ENCODE data around the gene CIRBP.

Gene CIRBP

GRCh38 chr19:1230783-1231489 lies 38.2 kb upstream of the CIRBP start:
- no peak for DNase-seq

- DNase-seq, result no peak
Observed at GRCh38 chr19:1231729-1232637, 37.1 kb upstream of the CIRBP start.

- no peak for DNase-seq
Observed at GRCh38 chr19:1232652-1233072, 36.5 kb upstream of the CIRBP start.

GRCh38 chr19:1233115-1233667 lies 35.9 kb upstream of the CIRBP start:
- DNase-seq, result no peak

GRCh38 chr19:1234051-1234954 lies 34.8 kb upstream of the CIRBP start:
- DNase-seq, result no peak

GRCh38 chr19:1234955-1235380 lies 34.2 kb upstream of the CIRBP start:
- DNase-seq, result no peak

GRCh38 chr19:1235625-1236538 lies 33.2 kb upstream of the CIRBP start:
- DNase-seq, result no peak

GRCh38 chr19:1236576-1236975 lies 32.6 kb upstream of the CIRBP start:
- DNase-seq, result no peak

GRCh38 chr19:1237027-1237659 lies 32.0 kb upstream of the CIRBP start:
- DNase-seq, result no peak

GRCh38 chr19:1237754-1238368 lies 31.3 kb upstream of the CIRBP start, which contains the start of gene CBARP:
CBARP (minus strand) TSS chr19:1238005; CDS start chr19:1236100, 1,905 bp downstream.
- DNase-seq, result peak in 1 of 5 donors; percentile 46

GRCh38 chr19:1238369-1239303 lies 30.5 kb upstream of the CIRBP start:
- DNase-seq, result no peak

- DNase-seq, result no peak
Observed at GRCh38 chr19:1239420-1239795, 29.7 kb upstream of the CIRBP start.

- DNase-seq, result peak; percentile 87 to 98 (median 89)
Observed at GRCh38 chr19:1239796-1240737, 29.1 kb upstream of the CIRBP start.

GRCh38 chr19:1240925-1241324 lies 28.2 kb upstream of the CIRBP start:
- DNase-seq, result no peak

GRCh38 chr19:1241417-1242095 lies 27.6 kb upstream of the CIRBP start, which contains the start of gene ATP5F1D:
ATP5F1D (plus strand) TSS chr19:1241751; CDS start chr19:1241851, 100 bp downstream.
- peak; percentile 73 to 94 (median 85) for DNase-seq

GRCh38 chr19:1243768-1244692 lies 25.1 kb upstream of the CIRBP start:
- DNase-seq, result peak; percentile 67 to 82 (median 79)

All from T-helper 1 cell (primary cell).